K562 (cell line): ENCODE data around the gene PCBD2. TPM values are rescaled to one million over a fixed set of nuclear protein-coding genes. Genes with fewer than 3 reads are reported as not detected.
A peak's percentile ranks its signal among the peaks of the same experiment; 100 is the strongest.

Experiments used
- CBX1 ChIP-seq: sonication (generic); IDR thresholded peaks from 2 replicates; pipeline ENCODE4 v1.6.1; 2016; ENCODE audit warnings: antibody characterized with exemption, low read depth, mild to moderate bottlenecking
- CBX5 ChIP-seq: IDR thresholded peaks from 2 replicates; pipeline ENCODE4 v1.6.1; 2014; ENCODE audit warnings: low read depth, borderline replicate concordance
- CTBP1 ChIP-seq: fragments of 450-650 bp; IDR thresholded peaks from 2 replicates; pipeline ENCODE4 v1.6.1; 2016; ENCODE audit warnings: borderline replicate concordance
- ETV1 ChIP-seq: fragments of 450-650 bp; conservative IDR thresholded peaks from 2 replicates; pipeline ENCODE4 v1.6.1; 2016; ENCODE audit warnings: missing genetic modification characterization, control low read depth, low read depth, missing compliant biosample characterization
- HCFC1 ChIP-seq: IDR thresholded peaks from 2 replicates; pipeline ENCODE4 v1.6.1; 2012; ENCODE audit warnings: low read depth, low read length, improper control_type of control experiment
- HDAC1 ChIP-seq, 2 experiments: fragments of 450-650 bp; IDR thresholded peaks; 2 replicates each; pipeline ENCODE4 v1.6.1; 2016 to 2017; ENCODE audit warnings: inconsistent platforms in 1 of 2, mild to moderate bottlenecking in 1 of 2, moderate library complexity in 1 of 2
- LCOR ChIP-seq: sonication (generic); formaldehyde crosslinking; IDR thresholded peaks from 2 replicates; pipeline ENCODE4 v1.8.0; 2022; ENCODE audit warnings: mild to moderate bottlenecking, missing genetic modification reagents
- LEF1 ChIP-seq: fragments of 450-650 bp; IDR thresholded peaks from 2 replicates; pipeline ENCODE4 v1.6.1; 2016; ENCODE audit warnings: mild to moderate bottlenecking
- NFYB ChIP-seq: IDR thresholded peaks from 2 replicates; pipeline ENCODE4 v1.6.1; 2011; ENCODE audit warnings: mild to moderate bottlenecking, moderate library complexity; ENCODE audit not compliant: insufficient read length; ENCODE audit errors: extremely low read depth
- NR4A1 ChIP-seq, 2 experiments: fragments of 250-450 bp in 1 of 2; fragments of 450-650 bp in 1 of 2; sonication (Bioruptor Pico) in 1 of 2; IDR thresholded peaks; 2 replicates each; pipeline versions ENCODE4 v1.4.0 to v1.6.1; 2016 to 2020; ENCODE audit warnings: mild to moderate bottlenecking in 2 of 2, missing compliant biosample characterization in 1 of 2, missing genetic modification characterization in 1 of 2, moderate library complexity in 1 of 2
- OTX1 ChIP-seq: fragments of 450-650 bp; formaldehyde crosslinking; IDR thresholded peaks from 2 replicates; pipeline ENCODE4 v1.4.0; 2022; ENCODE audit warnings: mild to moderate bottlenecking
- RBM34 ChIP-seq: fragments of 200-400 bp; formaldehyde crosslinking; IDR thresholded peaks from 2 replicates; pipeline ENCODE4 v1.6.1; 2018; ENCODE audit warnings: low read length, borderline replicate concordance; ENCODE audit not compliant: insufficient read depth
- SNIP1 ChIP-seq: fragments of 450-650 bp; IDR thresholded peaks from 2 replicates; pipeline ENCODE4 v1.7.1; 2017; ENCODE audit warnings: low read depth, mild to moderate bottlenecking
- TARDBP ChIP-seq: fragments of 450-650 bp; IDR thresholded peaks from 2 replicates; pipeline ENCODE4 v1.6.1; 2016
- ZC3H11A ChIP-seq: IDR thresholded peaks from 2 replicates; pipeline ENCODE4 v1.6.1; 2012; ENCODE audit warnings: low read depth, low read length, improper control_type of control experiment
- ZEB2 ChIP-seq: fragments of 450-650 bp; IDR thresholded peaks from 2 replicates; pipeline ENCODE4 v1.6.1; 2016
- ZNF143 ChIP-seq: sonication (generic); formaldehyde crosslinking; IDR thresholded peaks from 2 replicates; pipeline ENCODE4 v1.9.0; 2022; ENCODE audit warnings: mild to moderate bottlenecking, missing genetic modification reagents
- ZNF212 ChIP-seq: fragments of 450-650 bp; formaldehyde crosslinking; IDR thresholded peaks from 2 replicates; pipeline ENCODE4 v1.4.0; 2020; ENCODE audit warnings: mild to moderate bottlenecking
- ZNF707 ChIP-seq: fragments of 250-450 bp; sonication (Bioruptor Pico); conservative IDR thresholded peaks from 2 replicates; pipeline ENCODE4 v1.8.0; 2022; ENCODE audit warnings: inconsistent platforms, mild to moderate bottlenecking, moderate library complexity
- polyA plus RNA-seq, 8 experiments: library from polyadenylated mRNA; depleted of rRNA in 4 of 8; stranded (reverse) in 5 of 8; unstranded in 3 of 8; fragments of >200 nt; fragmentation: Nextera tagmentation in 2 of 8; fragmentation: Illumina TruSeq in 1 of 8; extraction: Ambion mirVana in 2 of 8; extraction: Trizol in 1 of 8; gene quantifications; 2 replicates each; pipeline versions ENCODE4 v1.2.1 to v1.2.3, GENCODE V29; 2011 to 2014; ENCODE audit warnings: inconsistent platforms in 1 of 8, missing spikeins in 1 of 8
- total RNA-seq, 7 experiments: library from RNA; depleted of rRNA in 6 of 7; stranded (reverse); fragments of >200 nt in 6 of 7; fragmentation: Illumina TruSeq in 2 of 7; extraction: Trizol in 2 of 7; gene quantifications; 2 replicates each; pipeline versions ENCODE4 v1.2.1 to v1.2.3, GENCODE V29; 2011 to 2021; ENCODE audit warnings: low replicate concordance in 1 of 7
- TF ChIP-seq, protein P1 (sequence below): fragments of 450-650 bp; formaldehyde crosslinking; IDR thresholded peaks from 2 replicates; pipeline ENCODE4 v1.4.0; 2020; ENCODE audit warnings: mild to moderate bottlenecking, moderate library complexity
- TF ChIP-seq, protein P2 (sequence below), 2 experiments: IDR thresholded peaks in 1 of 2; conservative IDR thresholded peaks in 1 of 2; 2 replicates each; pipeline ENCODE4 v1.6.1; 2016; ENCODE audit warnings: low read depth in 2 of 2, mild to moderate bottlenecking in 1 of 2, missing compliant biosample characterization in 1 of 2, missing genetic modification characterization in 1 of 2, moderate library complexity in 1 of 2
- TF ChIP-seq, protein P3 (sequence below): fragments of 450-650 bp; IDR thresholded peaks from 2 replicates; pipeline ENCODE4 v1.6.1; 2017; ENCODE audit warnings: antibody characterized with exemption
- TF ChIP-seq, protein P4 (sequence below): fragments of 250-450 bp; sonication (Bioruptor Pico); IDR thresholded peaks from 2 replicates; pipeline ENCODE4 v1.5.1; 2021; ENCODE audit warnings: mild to moderate bottlenecking

PCBD2 gene
- total and polyA plus RNA-seq, 9 of the 15 experiments (the other 6 are each of a cell fraction or from before 2014, with no cell fraction given) = 5.2 to 13.8 (median 7.8) TPM

DNA sequence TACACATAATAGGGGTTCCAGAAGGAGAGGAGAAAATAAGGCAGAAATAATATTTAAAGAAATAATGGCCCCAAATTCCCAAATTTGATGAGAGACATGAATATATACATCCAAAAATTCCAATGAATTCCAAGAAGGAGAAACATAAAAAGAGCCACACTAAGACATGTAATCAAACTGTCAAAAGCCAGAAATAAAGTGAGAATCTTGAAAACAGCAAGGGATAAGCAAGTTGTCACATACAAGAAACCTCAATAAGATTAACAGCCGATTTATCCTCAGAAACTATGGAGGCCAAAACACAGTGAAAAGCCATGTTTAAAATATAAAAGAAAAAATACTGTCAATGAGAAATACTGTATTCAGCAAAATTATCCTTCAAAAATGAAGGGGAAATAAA lies 77.3 kb downstream of the PCBD2 start (continued):
- no peak for TF ChIP-seq NFYB
- TF ChIP-seq LCOR (CRISPR knock-in tag) = no peak
- TF ChIP-seq, protein P1, sequence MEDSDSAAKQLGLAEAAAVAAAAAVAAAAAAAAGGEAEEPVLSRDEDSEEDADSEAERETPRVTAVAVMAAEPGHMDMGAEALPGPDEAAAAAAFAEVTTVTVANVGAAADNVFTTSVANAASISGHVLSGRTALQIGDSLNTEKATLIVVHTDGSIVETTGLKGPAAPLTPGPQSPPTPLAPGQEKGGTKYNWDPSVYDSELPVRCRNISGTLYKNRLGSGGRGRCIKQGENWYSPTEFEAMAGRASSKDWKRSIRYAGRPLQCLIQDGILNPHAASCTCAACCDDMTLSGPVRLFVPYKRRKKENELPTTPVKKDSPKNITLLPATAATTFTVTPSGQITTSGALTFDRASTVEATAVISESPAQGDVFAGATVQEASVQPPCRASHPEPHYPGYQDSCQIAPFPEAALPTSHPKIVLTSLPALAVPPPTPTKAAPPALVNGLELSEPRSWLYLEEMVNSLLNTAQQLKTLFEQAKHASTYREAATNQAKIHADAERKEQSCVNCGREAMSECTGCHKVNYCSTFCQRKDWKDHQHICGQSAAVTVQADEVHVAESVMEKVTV (CRISPR knock-in tag) = no peak
- TF ChIP-seq CBX5 = peak; percentile 96
- no peak for TF ChIP-seq TARDBP
- no peak for TF ChIP-seq OTX1
- 0 out of 4 replicates have a peak, but pooled peaks of 1 of the 2 experiments have one; percentile 48 for TF ChIP-seq HDAC1 (IDR thresholded peaks at IDR 0.05)
- no peak for TF ChIP-seq ZC3H11A
- TF ChIP-seq CBX1 = peak; percentile 82
- no peak for TF ChIP-seq CTBP1
- peak; percentile 72 for TF ChIP-seq ZEB2
- no peak for TF ChIP-seq HCFC1
- TF ChIP-seq LEF1 = peak; percentile 39; the same call in 1 of the 2 replicates
- TF ChIP-seq RBM34 = no peak
- TF ChIP-seq, protein P2, sequence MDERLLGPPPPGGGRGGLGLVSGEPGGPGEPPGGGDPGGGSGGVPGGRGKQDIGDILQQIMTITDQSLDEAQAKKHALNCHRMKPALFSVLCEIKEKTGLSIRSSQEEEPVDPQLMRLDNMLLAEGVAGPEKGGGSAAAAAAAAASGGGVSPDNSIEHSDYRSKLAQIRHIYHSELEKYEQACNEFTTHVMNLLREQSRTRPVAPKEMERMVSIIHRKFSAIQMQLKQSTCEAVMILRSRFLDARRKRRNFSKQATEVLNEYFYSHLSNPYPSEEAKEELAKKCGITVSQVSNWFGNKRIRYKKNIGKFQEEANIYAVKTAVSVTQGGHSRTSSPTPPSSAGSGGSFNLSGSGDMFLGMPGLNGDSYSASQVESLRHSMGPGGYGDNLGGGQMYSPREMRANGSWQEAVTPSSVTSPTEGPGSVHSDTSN (CRISPR knock-in tag; IDR thresholded peaks at IDR 0.05; ENCODE audit: low read depth) = no peak
- TF ChIP-seq, protein P2 (tag; conservative IDR thresholded peaks at IDR 0.05; ENCODE audit: low read depth) = no peak
- TF ChIP-seq ETV1 (tag) = no peak
- no peak for TF ChIP-seq ZNF212 (CRISPR knock-in tag)
- no peak for TF ChIP-seq ZNF143 (CRISPR knock-in tag)
- TF ChIP-seq, protein P3, sequence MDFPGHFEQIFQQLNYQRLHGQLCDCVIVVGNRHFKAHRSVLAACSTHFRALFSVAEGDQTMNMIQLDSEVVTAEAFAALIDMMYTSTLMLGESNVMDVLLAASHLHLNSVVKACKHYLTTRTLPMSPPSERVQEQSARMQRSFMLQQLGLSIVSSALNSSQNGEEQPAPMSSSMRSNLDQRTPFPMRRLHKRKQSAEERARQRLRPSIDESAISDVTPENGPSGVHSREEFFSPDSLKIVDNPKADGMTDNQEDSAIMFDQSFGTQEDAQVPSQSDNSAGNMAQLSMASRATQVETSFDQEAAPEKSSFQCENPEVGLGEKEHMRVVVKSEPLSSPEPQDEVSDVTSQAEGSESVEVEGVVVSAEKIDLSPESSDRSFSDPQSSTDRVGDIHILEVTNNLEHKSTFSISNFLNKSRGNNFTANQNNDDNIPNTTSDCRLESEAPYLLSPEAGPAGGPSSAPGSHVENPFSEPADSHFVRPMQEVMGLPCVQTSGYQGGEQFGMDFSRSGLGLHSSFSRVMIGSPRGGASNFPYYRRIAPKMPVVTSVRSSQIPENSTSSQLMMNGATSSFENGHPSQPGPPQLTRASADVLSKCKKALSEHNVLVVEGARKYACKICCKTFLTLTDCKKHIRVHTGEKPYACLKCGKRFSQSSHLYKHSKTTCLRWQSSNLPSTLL = no peak
- TF ChIP-seq ZNF707 (CRISPR knock-in tag) = no peak
- TF ChIP-seq, protein P4, sequence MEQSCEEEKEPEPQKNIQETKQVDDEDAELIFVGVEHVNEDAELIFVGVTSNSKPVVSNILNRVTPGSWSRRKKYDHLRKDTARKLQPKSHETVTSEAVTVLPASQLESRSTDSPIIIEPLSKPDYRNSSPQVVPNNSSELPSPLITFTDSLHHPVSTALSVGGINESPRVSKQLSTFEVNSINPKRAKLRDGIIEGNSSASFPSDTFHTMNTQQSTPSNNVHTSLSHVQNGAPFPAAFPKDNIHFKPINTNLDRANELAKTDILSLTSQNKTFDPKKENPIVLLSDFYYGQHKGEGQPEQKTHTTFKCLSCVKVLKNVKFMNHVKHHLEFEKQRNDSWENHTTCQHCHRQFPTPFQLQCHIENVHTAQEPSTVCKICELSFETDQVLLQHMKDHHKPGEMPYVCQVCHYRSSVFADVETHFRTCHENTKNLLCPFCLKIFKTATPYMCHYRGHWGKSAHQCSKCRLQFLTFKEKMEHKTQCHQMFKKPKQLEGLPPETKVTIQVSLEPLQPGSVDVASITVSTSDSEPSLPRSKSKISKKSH (CRISPR knock-in tag) = 0 out of 2 replicates have a peak, but pooled peaks have one; percentile 57
- 0 out of 2 replicates have a peak, but pooled peaks have one; percentile 13 for TF ChIP-seq SNIP1
- TF ChIP-seq NR4A1 (CRISPR knock-in tag; IDR thresholded peaks at IDR 0.05) = no peak
- TF ChIP-seq NR4A1 (tag; IDR thresholded peaks at IDR 0.05) = no peak
